GM12878 (cell line): Measurements from ENCODE around the gene B3GNT8. TPM values are rescaled to one million over a fixed set of nuclear protein-coding genes. Genes with fewer than 3 reads are reported as not detected.

Experiments used
- ATAC-seq: fragments of 200-7000 bp; cut with Tn5 transposase; 3 replicates; pipeline ENCODE4 v1.9.1; 2020; ENCODE audit warnings: mild to moderate bottlenecking, moderate library complexity
- BruUV-seq: library from RNA; stranded (reverse); fragments of 400-500 nt; replicated peaks from 2 replicates; lab custom pipeline; 2021; lab: Mats Ljungman, UMichigan
- CTCF ChIA-PET: fragments of 300-600 bp; sonication (Branson Sonifier 250); formaldehyde crosslinking; extraction: SDS; loops from one replicate; lab custom pipeline; 2021; ENCODE audit warnings: inconsistent platforms; lab: Yijun Ruan, JAX
- POLR2A ChIA-PET: fragments of 350-600 bp; formaldehyde crosslinking; extraction: SDS; loops from one replicate; lab custom pipeline; 2021; ENCODE audit warnings: inconsistent platforms; lab: Charles Lee
- RAD21 ChIA-PET: fragments of 300-600 bp; sonication (Branson Sonifier 250); formaldehyde crosslinking; loops from one replicate; lab custom pipeline; 2023; ENCODE audit warnings: antibody characterized with exemption; ENCODE audit not compliant: unreplicated experiment; lab: Charles Lee
- SMC1A ChIA-PET: fragments of 300-600 bp; sonication (Branson Sonifier 250); formaldehyde crosslinking; loops from one replicate; lab custom pipeline; 2023; ENCODE audit not compliant: unreplicated experiment, uncharacterized antibody; lab: Charles Lee
- DNase-seq: peaks from one replicate; pipeline ENCODE4 v3.0.0-alpha.2; 2011; ENCODE audit warnings: low read depth, low spot score
- FAIRE-seq: peaks from 3 replicates; lab custom pipeline; 2011; peaks lifted over from hg19 to GRCh38; lab: Jason Lieb, UNC
- H2AFZ ChIP-seq: 2 replicates; pipeline ENCODE4 v1.6.0; 2011; ENCODE audit warnings: low read depth, low read length, control low read depth; ENCODE audit not compliant: control insufficient read depth
- H3K27ac ChIP-seq: 2 replicates; pipeline ENCODE4 v1.5.1; 2011; ENCODE audit warnings: control low read depth; ENCODE audit not compliant: control insufficient read depth, insufficient read depth
- H3K27me3 ChIP-seq, 2 experiments: replicated peaks in 1 of 2; 2 replicates each; pipeline versions ENCODE4 v1.6.0 to v1.6.1; 2011; ENCODE audit warnings: low read length in 1 of 2; ENCODE audit not compliant: control insufficient read depth in 2 of 2, insufficient read depth in 2 of 2
- H3K36me3 ChIP-seq, 2 experiments: 2 replicates each; pipeline ENCODE4 v1.5.1; 2011; ENCODE audit warnings: low read length in 1 of 2; ENCODE audit not compliant: control insufficient read depth in 2 of 2, insufficient read depth in 2 of 2
- H3K4me1 ChIP-seq: 2 replicates; pipeline ENCODE4 v1.6.1; 2011; ENCODE audit warnings: mild to moderate bottlenecking, low read length, moderate library complexity, mixed read lengths; ENCODE audit not compliant: control insufficient read depth, insufficient read depth
- H3K4me2 ChIP-seq: 2 replicates; pipeline ENCODE4 v1.6.0; 2011; ENCODE audit warnings: control low read depth; ENCODE audit not compliant: control insufficient read depth, insufficient read depth
- H3K4me3 ChIP-seq: fragments of 200-600 bp; sonication (generic); 2 replicates; pipeline ENCODE4 v1.5.1; 2016
- H3K79me2 ChIP-seq: 2 replicates; pipeline ENCODE4 v1.6.0; 2011; ENCODE audit warnings: low read length; ENCODE audit not compliant: control insufficient read depth, insufficient read depth
- H3K9ac ChIP-seq: 2 replicates; pipeline ENCODE4 v1.8.0; 2011; ENCODE audit warnings: low read length, control low read depth, mixed read lengths; ENCODE audit not compliant: control insufficient read depth, insufficient read depth
- H3K9me3 ChIP-seq: replicated peaks from 3 replicates; pipeline ENCODE4 v1.5.1; 2011; ENCODE audit warnings: mild to moderate bottlenecking, low read length; ENCODE audit not compliant: control insufficient read depth, insufficient read depth
- H4K20me1 ChIP-seq: 2 replicates; pipeline ENCODE4 v1.6.0; 2011; ENCODE audit not compliant: control insufficient read depth, insufficient read depth
- BCL3 ChIP-seq: IDR thresholded peaks from 2 replicates; pipeline ENCODE4 v1.6.1; 2011; ENCODE audit warnings: borderline replicate concordance, low read depth, mild to moderate bottlenecking, moderate library complexity, low read length; ENCODE audit not compliant: insufficient read depth, poor library complexity, severe bottlenecking
- IRF4 ChIP-seq: IDR thresholded peaks from 2 replicates; pipeline ENCODE4 v1.6.1; 2011; ENCODE audit warnings: low read depth, low read length
- SMAD5 ChIP-seq: IDR thresholded peaks from 2 replicates; pipeline ENCODE4 v1.6.1; 2016; ENCODE audit warnings: antibody characterized with exemption, low read depth
- WGBS: methylation state at CpG from one replicate; pipeline ENCODE4 v1.1.6; 2016; ENCODE audit warnings: low lambda C conversion rate; ENCODE audit not compliant: insufficient replicate concordance, insufficient coverage; ENCODE audit errors: missing lambda C conversion rate; 5-methylcytosine and 5-hydroxymethylcytosine counted together
- in situ Hi-C: fragments of 300-500 bp; cut with MboI; formaldehyde crosslinking; loops from 9 replicates; pipeline ENCODE4 v1.14.3; 2018; ENCODE audit warnings: mixed read lengths
- intact Hi-C: fragments of 100-400 bp; cut with micrococcal nuclease; formaldehyde crosslinking; loops from one replicate; pipeline ENCODE4 v1.14.2; 2022; ENCODE audit not compliant: unreplicated experiment
- polyA plus RNA-seq, 11 experiments: library from polyadenylated mRNA; depleted of rRNA in 4 of 11; unstranded in 6 of 11; stranded (reverse) in 5 of 11; fragments of >200 nt; fragmentation: Nextera tagmentation in 4 of 11; fragmentation: Illumina TruSeq in 1 of 11; extraction: Ambion mirVana in 4 of 11; extraction: Trizol in 1 of 11; gene quantifications; 1 replicate in 1 of 11; 2 replicates in 10 of 11; pipeline versions ENCODE4 v1.2.1 to v1.2.3, GENCODE V29; 2011 to 2016; ENCODE audit warnings: inconsistent platforms in 2 of 11, missing spikeins in 2 of 11, low read depth in 1 of 11
- total RNA-seq, 4 experiments: library from RNA; depleted of rRNA in 3 of 4; stranded (reverse); fragments of >200 nt in 3 of 4; fragmentation: Illumina TruSeq in 1 of 4; extraction: Trizol in 1 of 4; gene quantifications; 2 replicates each; pipeline versions ENCODE4 v1.2.1 to v1.2.3, GENCODE V29; 2013 to 2021

The B3GNT8 gene
- total and polyA plus RNA-seq, 10 of the 15 experiments (the other 5 are each of a cell fraction or from before 2014, with no cell fraction given): 0.06 to 1.2 (median 0.31) TPM; not detected in 4

DNA sequence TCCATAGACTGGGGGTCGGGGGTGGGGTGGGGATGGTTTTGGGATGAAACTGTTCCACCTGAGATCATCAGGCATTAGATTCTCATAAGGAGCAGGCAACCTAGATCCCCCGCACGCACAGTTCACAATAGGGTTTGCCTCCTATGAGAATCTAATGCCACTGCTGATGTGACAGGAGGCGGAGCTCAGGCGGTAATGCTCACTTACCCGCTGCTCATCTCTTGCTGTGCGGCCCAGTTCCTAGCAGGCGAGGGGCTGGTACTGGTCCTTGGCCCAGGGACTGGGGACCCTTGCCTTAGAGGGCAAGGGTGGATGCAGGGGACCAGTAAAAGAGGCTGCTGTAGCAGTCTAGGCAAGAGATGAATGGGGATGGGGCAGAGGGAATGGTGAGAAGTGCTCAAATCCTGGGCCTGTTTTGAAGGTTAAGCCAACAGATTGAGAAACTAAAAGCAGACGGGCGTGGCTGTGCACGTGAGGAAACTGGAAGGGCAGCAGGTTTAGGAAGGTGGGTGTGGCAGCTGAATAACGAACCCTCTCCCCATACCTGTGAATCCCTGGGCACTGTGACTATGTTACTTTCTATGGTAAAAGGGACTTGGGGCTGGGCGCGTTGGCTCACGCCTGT, 14.3 kb upstream of the B3GNT8 start:
- intact Hi-C loops (no loop called here), in situ Hi-C loops (loop anchor here (10.0 kb wide), 2 partner anchors 93 to 133 kb away; partner anchors contain the start of gene CEACAM21)
- no TSS peak for BruUV-seq
- Histone ChIP-seq H3K4me2 (no peak overlapping the region), H3K27ac (no peak overlapping the region), H2AFZ (no peak overlapping the region), H3K4me1 (no peaks in the 10 kb centered on the region; the same call in 1 of the 2 replicates), H3K4me3 (no peak overlapping the region), H4K20me1 (no peaks in the 10 kb centered on the region), H3K9me3 (no peaks in the 10 kb centered on the region), H3K9ac (no peak overlapping the region), H3K36me3 (no peaks in the 10 kb centered on the region; a peak in 1 of 4 replicates), H3K79me2 (peaks cover 2% of the 10 kb centered on the region), H3K27me3 (no peaks in the 10 kb centered on the region)
- DNase-seq (no peak), FAIRE-seq (no peak), ATAC-seq (no peak)
- ChIA-PET RAD21 (interaction anchor here (0.7 kb wide), 1 partner anchor 122 kb away, joined by 5 read pairs; no protein-coding TSS in a partner anchor), POLR2A (no interaction called here), SMC1A (no interaction called here), CTCF (interaction anchor here (3.3 kb wide), 1 partner anchor 128 kb away, joined by 19 read pairs; no protein-coding TSS in a partner anchor)
- TF ChIP-seq SMAD5 (no peak), IRF4 (no peak), BCL3 (no peak)
- WGBS: 64% methylated on average over 15 of the region's 15 CpGs
